ENCODE data around the gene PRKCA.

DNA sequence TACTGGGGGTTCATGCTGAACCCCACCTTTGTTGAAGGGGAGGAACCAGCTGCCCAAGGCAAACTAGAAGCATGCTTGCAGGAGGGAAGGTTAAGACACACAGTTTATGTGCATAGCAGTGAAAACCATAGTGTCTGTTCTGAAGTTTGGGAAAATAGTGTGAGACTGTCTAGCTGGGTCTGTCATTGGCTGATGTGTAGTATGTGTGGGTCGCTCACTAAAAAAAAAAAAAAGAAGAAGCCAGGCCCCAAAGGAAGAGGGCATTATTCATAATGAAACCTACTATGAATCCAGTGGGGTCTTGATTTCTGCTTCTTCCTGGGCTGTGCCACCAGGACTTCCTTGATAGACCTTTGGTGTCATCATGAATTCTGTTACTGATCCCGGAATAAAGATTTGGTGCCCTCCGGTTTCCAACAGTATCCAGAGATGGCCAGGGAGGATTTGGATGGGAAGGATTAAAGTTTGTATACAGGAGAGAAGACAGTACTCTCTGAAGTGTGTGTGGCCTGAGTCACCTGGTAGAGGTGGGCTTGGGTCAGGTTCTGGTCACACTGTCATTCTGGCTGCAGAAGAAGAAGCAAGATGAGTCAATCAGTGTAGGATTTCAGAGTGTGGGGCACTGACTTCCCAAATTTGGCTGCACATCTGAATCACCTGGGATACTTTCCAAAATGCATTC is 220.3 kb downstream of the PRKCA start:
- no peak for TF ChIP-seq POLR2AphosphoS5 (IDR thresholded peaks at IDR 0.05; ENCODE audit: insufficient read depth in 1 of 2, low read depth in 1 of 2)
- TF ChIP-seq, protein P1, sequence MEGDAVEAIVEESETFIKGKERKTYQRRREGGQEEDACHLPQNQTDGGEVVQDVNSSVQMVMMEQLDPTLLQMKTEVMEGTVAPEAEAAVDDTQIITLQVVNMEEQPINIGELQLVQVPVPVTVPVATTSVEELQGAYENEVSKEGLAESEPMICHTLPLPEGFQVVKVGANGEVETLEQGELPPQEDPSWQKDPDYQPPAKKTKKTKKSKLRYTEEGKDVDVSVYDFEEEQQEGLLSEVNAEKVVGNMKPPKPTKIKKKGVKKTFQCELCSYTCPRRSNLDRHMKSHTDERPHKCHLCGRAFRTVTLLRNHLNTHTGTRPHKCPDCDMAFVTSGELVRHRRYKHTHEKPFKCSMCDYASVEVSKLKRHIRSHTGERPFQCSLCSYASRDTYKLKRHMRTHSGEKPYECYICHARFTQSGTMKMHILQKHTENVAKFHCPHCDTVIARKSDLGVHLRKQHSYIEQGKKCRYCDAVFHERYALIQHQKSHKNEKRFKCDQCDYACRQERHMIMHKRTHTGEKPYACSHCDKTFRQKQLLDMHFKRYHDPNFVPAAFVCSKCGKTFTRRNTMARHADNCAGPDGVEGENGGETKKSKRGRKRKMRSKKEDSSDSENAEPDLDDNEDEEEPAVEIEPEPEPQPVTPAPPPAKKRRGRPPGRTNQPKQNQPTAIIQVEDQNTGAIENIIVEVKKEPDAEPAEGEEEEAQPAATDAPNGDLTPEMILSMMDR (IDR thresholded peaks at IDR 0.05), result no peak
- TF ChIP-seq POLR2A (IDR thresholded peaks at IDR 0.05), result no peak

Data from vagina (tissue), 2 donors.